GM12892 (cell line): ENCODE measurements around the gene ISOC2.
A peak's percentile ranks its signal among the peaks of the same experiment; 100 is the strongest.
"Not testable (repeated sequence)": the region's sequence is repeated elsewhere in the genome, so short reads cannot be mapped to it uniquely, and the experiment has no call there.

Source experiments
- DNase-seq: peaks from one replicate; pipeline ENCODE4 v3.0.0; 2011; ENCODE audit not compliant: insufficient read length
- FAIRE-seq: peaks from 2 replicates; lab custom pipeline; 2011; peaks lifted over from hg19 to GRCh38; lab: Jason Lieb, UNC
- POLR2A ChIP-seq: IDR thresholded peaks from 2 replicates; pipeline ENCODE4 v1.6.1; 2011; ENCODE audit warnings: low read depth, low read length, control low read depth
- POLR2AphosphoS5 ChIP-seq: IDR thresholded peaks from 2 replicates; pipeline ENCODE4 v1.6.1; 2011; ENCODE audit warnings: low read depth, low read length, control low read depth
- TAF1 ChIP-seq: IDR thresholded peaks from 2 replicates; pipeline ENCODE4 v1.6.1; 2011; ENCODE audit warnings: low read depth, mild to moderate bottlenecking, control low read depth, low read length, borderline replicate concordance

The ISOC2 gene

DNA sequence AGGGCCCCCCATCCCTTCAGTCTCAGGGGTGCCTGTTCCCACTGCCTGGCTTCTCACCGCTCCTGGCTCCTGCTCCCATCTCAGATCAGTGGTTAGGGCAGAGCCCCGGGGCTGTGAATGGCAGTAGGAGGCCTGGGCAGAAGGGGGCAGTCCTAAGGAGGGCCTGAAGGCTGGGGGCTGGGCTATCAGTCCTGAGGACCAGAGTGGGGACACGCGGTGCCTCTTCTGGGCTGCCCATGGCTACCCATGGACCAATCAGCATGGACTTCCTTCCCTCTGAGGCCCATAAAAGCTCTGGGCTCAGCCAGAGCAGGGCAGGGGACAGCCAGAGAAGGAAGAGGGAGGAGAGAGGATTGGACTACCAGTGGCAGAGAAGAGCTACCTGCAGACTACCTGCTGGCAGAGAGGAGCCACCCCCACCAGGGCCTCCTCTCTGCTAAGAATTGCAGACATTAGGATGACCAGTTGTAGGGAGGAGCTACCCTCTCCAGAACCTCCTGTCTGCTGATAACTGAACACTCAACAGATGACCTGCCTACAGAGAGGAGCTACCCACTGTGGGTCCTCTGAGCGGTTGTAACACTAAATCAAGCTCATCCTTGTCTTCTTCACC lies 41.7 kb downstream of the ISOC2 start:
- TF ChIP-seq POLR2A (no peak), POLR2AphosphoS5 (no peak), TAF1 (no peak)
- DNase-seq: no peak
- FAIRE-seq: no peak

DNA sequence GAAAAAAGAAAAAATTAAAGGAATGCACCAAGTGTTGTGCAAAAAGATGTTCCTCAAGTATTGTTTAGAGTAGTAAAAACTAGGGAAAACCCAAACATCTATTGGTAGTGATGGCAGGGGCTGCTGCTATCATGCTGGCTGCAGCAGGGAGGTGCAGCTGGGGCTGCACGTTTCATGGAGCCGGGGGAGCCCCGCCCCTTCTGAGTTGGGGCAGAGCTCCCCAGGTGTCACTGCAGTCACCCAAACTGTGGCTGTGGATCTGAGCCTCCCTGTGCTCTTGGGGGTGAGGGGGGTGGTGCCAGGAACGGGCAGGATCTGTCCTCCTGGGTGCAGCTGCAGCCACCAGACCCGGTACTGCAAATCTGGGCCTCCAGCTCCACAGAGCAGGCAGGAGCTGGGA lies 42.3 kb downstream of the ISOC2 start:
- DNase-seq: no peak
- no peak for FAIRE-seq
- no peak for TF ChIP-seq TAF1
- no peak for TF ChIP-seq POLR2A
- TF ChIP-seq POLR2AphosphoS5: no peak

DNA sequence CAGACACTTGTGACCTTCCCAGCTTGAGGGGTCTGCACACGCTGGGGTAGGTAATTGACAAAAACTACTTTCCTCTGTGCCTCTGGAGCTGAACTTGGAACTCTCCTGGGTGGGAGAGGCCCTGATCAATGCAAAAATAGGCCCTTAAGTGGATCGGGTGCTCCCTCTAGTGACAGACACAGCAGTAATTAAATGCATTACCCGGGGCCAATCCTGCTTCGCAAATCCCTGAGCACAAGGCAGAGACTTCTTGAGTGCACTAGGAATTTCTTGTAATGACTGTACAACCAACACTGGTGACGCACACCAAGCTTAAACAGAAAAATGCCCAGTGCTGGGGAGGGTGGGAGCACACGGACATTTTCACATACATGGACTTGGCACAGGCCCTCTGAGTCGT lies 43.3 kb downstream of the ISOC2 start:
- FAIRE-seq (peak; percentile 33), DNase-seq (no peak)
- no peak for TF ChIP-seq POLR2AphosphoS5
- no peak for TF ChIP-seq POLR2A
- TF ChIP-seq TAF1: no peak

DNA sequence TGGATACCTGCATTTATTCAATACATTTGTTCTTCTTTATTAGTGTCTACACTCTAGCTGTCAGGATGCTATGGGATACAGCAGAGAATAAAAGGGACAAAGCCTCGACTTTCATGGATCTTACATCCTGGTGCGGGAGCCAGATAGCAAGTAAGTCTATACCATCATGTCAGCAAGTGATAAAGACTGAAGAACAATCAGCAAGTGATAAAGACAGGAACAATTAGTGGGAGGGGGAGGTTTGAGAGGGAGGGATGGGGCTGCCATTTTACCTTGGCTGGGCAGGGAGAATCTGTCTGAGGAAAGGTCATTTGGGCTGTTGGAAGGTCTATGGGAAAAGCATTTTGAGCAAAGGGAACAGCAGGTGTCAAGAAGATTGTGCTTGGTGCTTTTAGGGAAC lies 51.3 kb downstream of the ISOC2 start:
- no peak for TF ChIP-seq TAF1
- no peak for TF ChIP-seq POLR2AphosphoS5
- TF ChIP-seq POLR2A: no peak
- no peak for DNase-seq
- no peak for FAIRE-seq

DNA sequence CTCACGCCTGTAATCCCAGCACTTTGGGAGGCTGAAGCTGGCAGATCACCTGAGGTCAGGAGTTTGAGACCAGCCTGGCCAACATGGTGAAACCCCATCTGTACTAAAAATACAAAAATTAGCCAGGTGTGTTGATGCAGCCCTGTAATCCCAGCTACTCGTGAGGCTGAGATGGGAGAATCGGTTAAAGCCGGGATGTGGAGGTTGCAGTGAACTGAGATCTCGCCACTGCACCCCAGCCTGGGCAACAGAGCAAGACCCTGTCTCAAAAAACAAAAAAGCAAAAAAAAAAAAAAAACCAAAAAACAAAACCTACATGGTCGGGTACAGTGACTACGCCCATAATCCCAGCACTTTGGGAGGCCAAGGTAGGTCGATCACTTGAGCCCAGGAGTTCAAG lies 52.3 kb downstream of the ISOC2 start:
- FAIRE-seq, DNase-seq: not testable (repeated sequence)

DNA sequence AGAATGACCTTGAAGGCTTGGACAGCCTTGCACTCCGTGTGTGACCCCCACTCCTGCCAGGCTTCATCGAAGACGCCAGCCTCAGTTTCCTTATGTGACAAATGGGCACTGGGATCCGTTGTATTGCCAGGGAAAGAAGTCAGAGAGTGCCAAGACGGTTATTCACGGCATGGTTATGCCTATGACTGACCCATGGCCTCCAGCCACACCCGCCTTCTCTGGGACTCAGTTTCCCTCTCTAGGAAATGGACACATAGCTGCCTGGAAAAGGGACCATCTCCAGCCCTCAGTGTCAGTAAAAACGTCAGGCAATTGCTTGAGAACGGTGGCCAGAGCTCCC lies 52.9 kb downstream of the ISOC2 start:
- no peak for TF ChIP-seq POLR2A
- no peak for TF ChIP-seq TAF1
- TF ChIP-seq POLR2AphosphoS5: no peak
- DNase-seq (no peak), FAIRE-seq (no peak)

DNA sequence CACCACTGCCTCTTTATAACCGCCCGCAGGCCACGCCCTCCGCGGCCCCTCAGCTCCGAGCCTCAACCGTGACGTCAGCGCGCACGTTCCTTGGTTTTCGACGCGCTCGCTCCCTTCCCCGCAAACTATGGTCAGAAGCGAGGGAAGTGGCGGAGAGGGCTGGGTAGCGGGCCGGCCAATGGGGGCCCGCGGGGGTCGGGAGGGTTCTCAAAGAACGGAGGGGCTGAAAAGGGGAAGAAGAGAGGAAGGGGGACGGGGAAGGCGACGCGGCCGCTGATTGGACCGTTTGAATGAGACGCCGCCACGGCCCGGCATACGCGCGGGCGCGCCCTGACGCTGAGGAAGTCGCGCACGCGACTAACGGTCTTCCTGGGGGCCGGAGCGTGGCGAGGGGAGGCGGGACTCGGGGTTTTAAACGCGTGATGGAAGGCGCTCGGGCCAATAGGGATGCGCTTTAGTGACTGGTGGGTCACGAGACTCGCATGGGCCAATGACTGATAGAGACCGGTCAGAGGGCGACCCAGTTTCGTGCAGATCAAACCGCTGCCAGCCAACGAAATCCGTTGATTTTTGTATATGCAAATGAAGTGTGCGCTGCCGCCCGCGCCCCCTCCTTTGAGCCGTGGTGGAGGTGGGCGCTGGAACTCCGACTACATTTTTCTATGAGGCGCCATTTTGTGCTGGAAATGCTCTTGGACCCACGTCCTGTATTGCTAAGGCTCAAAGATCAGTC lies 53.5 kb downstream of the ISOC2 start:
- TF ChIP-seq POLR2AphosphoS5 (peak; percentile 54; the same call in 1 of the 2 replicates), POLR2A (peak; percentile 53), TAF1 (no peak)
- FAIRE-seq (peak; percentile 89), DNase-seq (peak; percentile 97)

DNA sequence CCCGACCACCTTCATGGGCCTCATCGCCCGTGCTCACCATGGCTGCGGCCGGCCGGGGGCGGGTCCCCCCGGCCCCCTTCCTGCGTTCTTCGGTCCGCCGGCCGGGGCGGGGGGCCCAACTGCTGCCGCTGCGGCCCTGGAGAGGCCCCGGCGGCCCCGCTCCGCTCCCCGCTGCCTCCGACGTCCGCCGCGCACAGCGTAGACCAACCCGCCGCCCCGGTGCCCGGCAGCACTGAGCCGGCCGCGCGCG lies 54.0 kb downstream of the ISOC2 start, which contains the start of gene UBE2S:
Gene UBE2S, minus strand, starts transcription at position 239 of the 250 bp plus-strand sequence. Its CDS starts 199 bp downstream, at position 40.
- FAIRE-seq, DNase-seq: not testable (repeated sequence)
- TF ChIP-seq POLR2A (peak; percentile 97), TAF1 (peak; percentile 89), POLR2AphosphoS5 (peak; percentile 97)

DNA sequence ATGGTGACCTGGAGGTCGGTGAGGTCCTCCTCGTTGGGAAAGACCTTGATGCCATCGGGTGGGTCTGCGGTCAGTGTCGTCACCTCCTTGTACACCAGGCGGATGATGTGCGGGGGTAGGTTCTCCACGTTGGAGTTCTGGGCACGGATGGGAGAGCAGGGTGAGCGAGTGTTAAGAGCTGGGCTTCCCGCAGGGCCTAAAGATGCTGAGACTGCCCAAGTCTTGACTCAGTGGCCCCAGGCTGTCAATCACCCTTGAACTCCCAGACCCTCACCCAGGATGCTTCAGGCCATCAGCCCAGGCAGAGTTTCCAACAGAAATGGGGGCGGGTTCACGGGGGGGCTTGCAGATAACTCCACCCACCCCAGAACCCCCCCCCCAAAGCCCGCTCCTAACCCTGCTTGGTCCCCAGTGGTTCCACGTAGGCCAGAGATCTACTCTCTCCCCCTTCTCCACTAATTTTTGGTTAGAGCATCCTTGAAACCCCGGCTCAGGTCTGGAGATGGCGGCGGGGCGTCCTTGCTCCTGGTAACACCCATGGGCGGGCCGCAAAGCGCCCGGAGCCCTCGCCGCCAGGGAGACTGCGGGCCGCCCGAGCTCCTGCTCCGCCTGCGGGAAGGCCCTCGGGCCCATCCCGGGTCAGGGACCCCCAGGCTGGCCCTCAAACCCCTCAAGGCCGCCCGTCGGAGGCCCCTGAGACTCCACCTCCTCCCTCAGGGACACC lies 54.5 kb downstream of the ISOC2 start:
- DNase-seq (peak; percentile 53), FAIRE-seq (no peak)
- TF ChIP-seq POLR2AphosphoS5: no peak
- no peak for TF ChIP-seq POLR2A
- no peak for TF ChIP-seq TAF1

DNA sequence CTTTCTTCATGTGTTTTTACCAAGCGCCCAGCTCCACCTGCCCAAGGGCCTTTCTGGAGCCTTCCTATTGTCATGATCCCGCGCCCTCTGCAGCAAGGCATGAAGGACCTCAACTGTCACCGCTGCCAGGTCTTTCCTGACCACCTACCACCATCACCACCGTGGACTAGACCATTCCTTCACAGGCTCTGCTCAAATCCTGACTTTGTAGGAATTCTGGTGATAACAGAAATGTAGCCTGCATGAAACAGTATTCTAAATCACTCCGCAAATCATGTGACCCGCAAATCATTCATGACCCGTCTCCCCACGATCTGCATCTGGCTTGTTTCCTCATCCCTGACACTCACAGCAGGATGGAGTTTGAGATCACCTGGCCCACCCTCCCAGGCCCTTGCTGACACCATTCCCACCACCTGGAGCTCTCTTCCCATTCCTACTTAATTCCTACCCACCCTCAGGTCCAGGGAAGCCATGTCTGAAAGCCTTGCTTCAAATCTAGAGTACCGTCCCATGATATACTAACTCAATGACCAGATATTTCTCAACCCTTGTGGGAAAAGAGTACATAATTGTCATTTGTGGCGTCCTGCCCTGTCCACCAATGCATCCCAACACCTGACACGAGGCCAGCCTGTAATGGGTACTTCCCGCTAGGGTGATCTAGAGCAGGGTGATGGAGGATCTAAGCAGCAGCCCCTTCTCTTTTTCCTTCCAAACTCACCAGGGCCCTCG lies 55.2 kb downstream of the ISOC2 start:
- DNase-seq: no peak
- no peak for TF ChIP-seq POLR2A
- no peak for TF ChIP-seq TAF1
- TF ChIP-seq POLR2AphosphoS5: no peak
- no peak for FAIRE-seq

DNA sequence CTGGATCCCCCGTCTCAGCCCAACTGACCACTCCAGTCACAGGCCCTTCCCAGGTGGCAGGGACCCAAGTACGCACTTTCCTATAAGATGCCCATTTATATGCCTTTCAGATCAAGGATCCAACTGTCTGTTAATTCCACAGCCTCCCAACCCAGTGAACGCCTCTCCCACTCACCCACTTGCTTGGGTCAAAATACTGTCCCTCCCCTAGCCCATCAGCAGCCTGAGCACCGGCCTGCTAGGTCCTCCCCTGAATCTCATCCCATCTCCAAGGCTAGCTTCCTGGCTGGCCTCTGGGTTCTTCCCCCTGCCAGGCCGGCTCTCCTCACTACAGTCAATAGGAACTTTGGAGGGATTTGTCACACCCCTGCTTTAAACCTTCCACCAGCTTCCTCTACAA lies 55.8 kb downstream of the ISOC2 start:
- TF ChIP-seq TAF1: no peak
- TF ChIP-seq POLR2AphosphoS5: peak; percentile 32; the same call in 1 of the 2 replicates
- FAIRE-seq (no peak), DNase-seq (no peak)
